GM13977 (cell line): Measurements from ENCODE around the gene MFN2.

Source experiments
- DNase-seq: peaks from one replicate; pipeline ENCODE4 v3.0.0; 2012; ENCODE audit warnings: low spot score
- in situ Hi-C: fragments of 300-500 bp; cut with MboI; formaldehyde crosslinking; loops from one replicate; pipeline ENCODE4 v1.12.0; 2022; ENCODE audit warnings: low sequenced_read_pairs, low pct_unique_long_range_greater_than_20kb, mixed read lengths, inconsistent platforms; ENCODE audit not compliant: unreplicated experiment
- TF ChIP-seq, protein P1 (sequence below): IDR thresholded peaks from 2 replicates; pipeline ENCODE4 v1.5.1; 2012; ENCODE audit warnings: mild to moderate bottlenecking, control low read depth; ENCODE audit not compliant: insufficient read depth; ENCODE audit errors: extremely low read depth, missing control alignments

The MFN2 gene

DNA sequence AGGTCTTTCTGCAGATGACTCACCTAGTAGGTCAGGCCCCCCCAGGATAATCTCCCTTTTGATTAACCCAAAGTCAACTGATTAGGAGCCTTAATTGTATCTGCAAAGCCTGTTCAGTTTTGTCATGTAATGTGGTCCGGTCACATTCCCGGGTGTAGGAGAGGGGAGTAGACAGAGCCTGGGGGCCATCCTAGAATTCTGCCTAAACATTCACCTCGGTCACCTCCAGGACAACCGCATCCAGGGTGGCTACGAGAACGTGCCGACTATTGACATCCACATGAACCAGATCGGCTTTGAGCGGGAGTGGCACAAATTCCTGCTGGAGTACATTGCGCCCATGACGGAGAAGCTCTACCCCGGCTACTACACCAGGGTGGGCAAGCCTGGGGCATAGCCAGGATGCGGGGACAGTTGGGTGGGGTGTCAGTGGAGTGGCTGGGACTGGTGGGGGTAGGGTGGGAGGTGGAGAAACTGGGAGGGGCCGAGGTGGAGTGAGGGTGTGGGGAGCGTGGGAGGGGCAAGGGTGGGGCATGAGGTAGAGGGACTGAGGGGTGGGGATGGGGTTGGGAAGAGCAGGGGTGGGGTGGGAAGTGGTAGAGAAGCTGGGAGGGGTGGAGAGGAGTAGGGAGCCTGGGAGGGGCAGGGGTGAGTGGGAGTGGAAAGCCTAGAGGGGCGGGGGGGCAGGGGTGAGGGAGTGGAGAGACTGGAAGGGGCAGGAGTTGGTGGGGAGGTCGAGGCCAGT is 9.6 kb upstream of the MFN2 start:
- in situ Hi-C loops, result no loop called here
- TF ChIP-seq, protein P1, sequence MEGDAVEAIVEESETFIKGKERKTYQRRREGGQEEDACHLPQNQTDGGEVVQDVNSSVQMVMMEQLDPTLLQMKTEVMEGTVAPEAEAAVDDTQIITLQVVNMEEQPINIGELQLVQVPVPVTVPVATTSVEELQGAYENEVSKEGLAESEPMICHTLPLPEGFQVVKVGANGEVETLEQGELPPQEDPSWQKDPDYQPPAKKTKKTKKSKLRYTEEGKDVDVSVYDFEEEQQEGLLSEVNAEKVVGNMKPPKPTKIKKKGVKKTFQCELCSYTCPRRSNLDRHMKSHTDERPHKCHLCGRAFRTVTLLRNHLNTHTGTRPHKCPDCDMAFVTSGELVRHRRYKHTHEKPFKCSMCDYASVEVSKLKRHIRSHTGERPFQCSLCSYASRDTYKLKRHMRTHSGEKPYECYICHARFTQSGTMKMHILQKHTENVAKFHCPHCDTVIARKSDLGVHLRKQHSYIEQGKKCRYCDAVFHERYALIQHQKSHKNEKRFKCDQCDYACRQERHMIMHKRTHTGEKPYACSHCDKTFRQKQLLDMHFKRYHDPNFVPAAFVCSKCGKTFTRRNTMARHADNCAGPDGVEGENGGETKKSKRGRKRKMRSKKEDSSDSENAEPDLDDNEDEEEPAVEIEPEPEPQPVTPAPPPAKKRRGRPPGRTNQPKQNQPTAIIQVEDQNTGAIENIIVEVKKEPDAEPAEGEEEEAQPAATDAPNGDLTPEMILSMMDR, result no peak
- no peak for DNase-seq

GRCh38 chr1:11977625-11978024 is 2.6 kb upstream of the MFN2 start:
- TF ChIP-seq, protein P1, result no peak
- in situ Hi-C loops, result no loop called here
- DNase-seq, result no peak

DNA sequence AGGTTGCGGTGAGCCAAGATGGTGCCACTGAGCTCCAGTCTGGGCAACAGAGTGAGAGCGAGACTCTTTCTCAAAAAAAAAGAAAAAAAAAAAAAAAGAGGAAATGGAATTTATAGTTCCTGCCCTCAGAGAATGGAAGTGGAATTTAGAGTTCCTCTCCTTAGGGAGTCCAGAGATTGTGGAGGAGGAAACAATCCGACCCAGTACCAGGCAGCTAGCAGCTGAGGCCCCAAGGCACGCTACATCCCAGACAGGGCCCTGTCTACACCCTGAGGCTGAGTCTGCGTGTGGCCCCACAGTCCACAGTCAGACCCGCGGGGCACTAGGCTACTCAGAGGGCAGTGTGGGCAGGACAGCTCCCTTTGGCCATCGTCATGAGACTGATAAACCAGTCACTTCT is 1.9 kb upstream of the MFN2 start:
- in situ Hi-C loops, result no loop called here
- no peak for DNase-seq
- TF ChIP-seq, protein P1, result no peak

- TF ChIP-seq, protein P1, result no peak
- in situ Hi-C loops, result no loop called here
- no peak for DNase-seq
Observed at GRCh38 chr1:11979028-11979850, 1.0 kb upstream of the MFN2 start.

- TF ChIP-seq, protein P1, result no peak
- in situ Hi-C loops, result no loop called here
- no peak for DNase-seq
Observed at GRCh38 chr1:11980676-11980972, 380 bp downstream of the MFN2 start.

- DNase-seq, result no peak
- TF ChIP-seq, protein P1, result no peak
- in situ Hi-C loops, result no loop called here
Observed at GRCh38 chr1:11981378-11982009, 1.2 kb downstream of the MFN2 start.
